GM21526 (cell line): Measurements from ENCODE around the gene IFTAP.
"Not testable (repeated sequence)": the region's sequence is repeated elsewhere in the genome, so short reads cannot be mapped to it uniquely, and the experiment has no call there.

Experiments used
- ATAC-seq: cut with Tn5 transposase; IDR thresholded peaks from one replicate; pipeline ENCODE4 v1.9.1; 2021; ENCODE audit warnings: moderate library complexity; ENCODE audit not compliant: unreplicated experiment, low FRiP score

The IFTAP gene

DNA sequence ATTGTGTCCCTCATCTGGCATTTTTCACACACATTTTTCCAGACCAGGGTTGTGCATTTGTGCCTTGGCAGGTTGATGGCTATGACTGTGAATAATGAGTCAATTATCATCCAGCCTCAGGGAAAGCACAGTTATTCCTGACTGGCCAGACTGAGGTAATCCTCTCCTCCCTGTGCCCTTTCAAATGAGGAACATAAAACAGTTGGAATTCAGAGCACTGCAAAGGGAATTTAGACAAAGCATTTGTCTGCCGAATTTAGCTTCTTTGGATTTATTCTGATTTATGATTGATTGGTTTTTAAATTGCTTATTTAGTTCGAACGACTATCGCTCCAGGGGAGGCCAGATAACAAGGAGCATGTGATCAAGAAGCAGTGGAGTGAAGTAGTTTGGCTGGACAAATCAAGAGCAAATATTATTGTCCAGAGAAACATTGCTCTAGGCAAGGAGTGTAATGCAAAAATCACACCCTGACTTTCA is 34.5 kb downstream of the IFTAP start:
- no peak for ATAC-seq

DNA sequence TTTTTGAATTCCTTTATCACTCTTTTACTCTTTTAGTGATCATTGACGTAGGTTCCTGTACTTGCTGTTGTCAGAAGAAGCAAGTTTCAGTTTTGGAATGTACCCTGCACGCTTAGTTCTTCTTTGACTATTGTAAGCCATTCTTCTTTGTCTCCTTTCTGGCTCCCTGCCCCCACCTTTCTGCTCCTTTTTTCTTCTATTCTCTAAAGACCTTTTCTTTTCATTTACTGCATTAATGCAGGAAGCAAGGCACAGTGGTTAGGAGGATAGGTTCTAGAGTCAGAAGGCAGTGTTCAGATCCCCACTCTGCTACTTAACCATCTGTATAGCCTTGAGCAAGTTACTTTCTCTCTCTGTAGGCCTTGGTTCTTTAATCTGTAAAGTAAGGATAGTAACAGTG is 37.5 kb downstream of the IFTAP start:
- ATAC-seq: peak; percentile 95

DNA sequence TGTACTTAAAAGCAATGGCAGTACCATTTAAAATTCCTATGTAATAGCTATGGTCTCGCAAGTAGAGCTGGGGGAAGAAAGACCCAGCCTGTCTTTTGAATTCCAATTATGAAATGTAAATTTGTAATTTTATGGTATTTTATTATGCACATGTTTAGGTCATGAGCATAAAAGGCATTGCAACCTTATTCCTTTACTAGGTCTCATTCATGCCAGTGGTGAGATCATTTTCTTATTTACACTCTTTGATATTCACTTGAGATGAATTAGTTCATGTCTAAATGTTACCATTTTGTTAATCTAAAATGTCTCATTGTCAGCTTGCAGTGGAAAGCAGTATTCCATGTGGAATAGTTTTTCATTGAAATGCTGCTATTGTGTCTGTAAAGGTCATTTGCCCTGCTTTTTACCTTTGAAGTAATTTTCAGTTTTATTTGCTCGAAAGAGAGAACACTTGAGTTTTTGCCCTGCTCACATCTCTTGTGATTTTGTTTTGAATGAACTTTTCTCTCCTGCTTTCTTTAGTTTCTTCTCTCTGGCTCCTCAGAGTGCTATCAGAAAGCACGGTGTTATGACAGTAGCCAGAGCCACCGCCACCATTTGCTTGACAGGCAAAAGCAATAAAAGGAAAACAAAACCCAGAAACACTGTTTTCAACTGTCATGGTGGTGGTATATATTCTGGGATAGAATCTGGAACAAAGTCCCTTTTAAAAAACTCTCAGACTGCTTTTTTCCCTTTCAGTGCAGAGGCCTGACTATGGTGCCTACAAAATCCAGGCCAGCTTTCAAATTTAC is 41.0 kb downstream of the IFTAP start:
- ATAC-seq: no peak

DNA sequence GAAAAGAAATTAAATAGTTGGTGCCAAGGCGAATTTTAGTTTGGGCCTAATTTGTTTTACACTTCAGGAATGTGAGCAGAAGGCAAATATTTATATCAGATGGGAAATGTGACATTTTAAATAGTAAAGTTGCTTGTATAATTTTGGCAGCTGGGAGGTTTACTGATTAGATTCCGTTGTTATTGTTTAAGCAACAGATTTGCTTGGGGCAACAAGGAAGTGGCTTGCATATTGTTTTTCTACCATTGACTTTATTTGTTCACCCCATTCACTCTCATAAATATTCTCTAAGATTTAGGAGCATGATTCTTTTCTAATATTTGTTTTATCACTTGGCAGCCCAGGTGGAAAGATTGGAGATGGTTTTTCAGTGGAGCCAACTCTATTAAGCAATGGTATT is 44.3 kb downstream of the IFTAP start:
- ATAC-seq: no peak

DNA sequence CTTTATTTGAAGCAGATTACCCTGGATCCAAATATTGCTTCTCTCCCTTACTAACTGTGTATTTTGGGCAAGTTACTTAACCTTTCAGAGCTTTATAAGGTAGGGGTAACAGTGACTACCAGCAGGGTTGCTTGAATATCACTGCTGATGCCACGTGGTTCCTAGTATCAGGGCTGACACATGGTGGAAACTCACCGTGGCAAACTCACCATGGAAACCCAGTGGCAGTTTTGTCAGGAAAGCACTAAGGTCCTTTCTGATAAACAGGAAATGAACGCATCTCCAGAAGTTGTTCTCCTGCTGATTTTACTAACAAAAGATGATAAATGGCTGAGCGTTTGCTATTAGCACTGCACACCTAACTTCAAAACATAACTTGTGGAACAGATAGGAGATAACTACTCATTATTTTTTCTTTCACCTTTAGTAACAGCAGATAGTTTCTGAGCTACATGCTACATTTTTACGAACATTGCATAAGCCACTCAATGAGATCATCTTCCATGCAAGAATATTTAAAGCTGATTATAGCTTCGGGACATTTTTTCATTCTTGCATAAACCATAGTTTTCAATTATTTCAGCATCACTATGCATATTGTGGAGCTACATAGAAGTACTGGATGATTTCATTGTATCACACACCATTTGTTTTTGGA is 63.4 kb downstream of the IFTAP start:
- no peak for ATAC-seq

DNA sequence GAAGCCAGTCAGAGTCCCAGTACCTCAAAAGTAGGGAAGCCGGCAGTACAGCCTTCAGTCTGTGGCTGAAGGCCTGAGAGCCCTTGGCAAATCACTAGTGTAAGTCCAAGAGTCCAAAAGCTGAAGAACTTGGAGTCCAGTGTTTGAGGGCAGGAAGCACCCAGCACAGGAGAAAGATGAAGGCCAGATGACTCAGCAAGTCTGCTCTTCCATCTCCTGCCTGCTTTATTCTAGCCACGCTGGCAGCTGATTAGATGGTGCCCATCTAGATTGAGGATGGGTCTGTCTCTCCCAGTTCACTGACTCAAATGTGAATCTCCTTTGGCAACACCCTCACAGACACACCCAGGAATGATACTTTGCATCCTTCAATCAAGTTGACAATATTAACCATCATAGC is 67.1 kb downstream of the IFTAP start:
- not testable (repeated sequence) for ATAC-seq

DNA sequence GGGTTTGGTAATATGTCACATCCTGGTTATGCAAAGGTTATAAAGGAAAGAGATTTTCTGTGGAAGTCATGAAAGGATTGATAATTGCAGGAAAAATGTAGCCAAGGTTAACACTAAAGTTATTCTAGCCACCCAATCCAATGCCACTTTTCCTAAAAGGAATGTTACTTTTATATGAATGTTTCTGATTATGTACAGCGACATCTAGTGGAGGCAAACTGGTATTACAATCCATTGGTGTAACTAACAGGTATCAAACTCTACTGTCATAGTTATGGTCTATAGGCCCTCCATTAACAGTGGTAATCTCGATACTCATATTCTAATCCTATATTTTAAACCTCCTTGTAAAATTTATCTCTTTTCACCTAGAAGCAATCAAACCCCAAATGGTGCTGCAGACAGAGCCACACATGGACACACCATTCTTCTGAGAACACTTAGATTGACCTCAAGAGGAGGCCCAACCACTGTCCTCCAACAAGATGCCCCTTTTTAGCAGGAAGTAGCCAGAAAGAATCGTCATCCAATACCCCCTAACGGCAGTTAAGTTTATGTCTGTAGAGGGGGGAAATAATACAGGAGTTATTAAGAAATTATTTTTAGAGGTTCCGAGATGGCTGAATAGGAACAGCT is 78.6 kb downstream of the IFTAP start:
- ATAC-seq: no peak

DNA sequence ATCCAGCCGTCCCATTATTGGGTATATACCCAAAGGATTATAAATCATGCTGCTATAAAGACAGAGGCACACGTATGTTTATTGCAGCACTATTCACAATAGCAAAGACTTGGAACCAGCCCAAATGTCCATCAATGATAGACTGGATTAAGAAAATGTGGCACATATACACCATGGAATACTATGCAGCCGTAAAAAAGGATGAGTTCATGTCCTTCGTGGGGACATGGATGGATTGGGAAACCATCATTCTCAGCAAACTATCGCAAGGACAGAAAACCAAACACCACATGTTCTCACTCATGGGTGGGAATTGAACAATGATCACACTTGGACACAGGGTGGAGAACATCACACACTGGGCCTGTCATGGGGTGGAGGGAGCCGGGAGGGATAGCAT is 85.2 kb downstream of the IFTAP start:
- not testable (repeated sequence) for ATAC-seq

DNA sequence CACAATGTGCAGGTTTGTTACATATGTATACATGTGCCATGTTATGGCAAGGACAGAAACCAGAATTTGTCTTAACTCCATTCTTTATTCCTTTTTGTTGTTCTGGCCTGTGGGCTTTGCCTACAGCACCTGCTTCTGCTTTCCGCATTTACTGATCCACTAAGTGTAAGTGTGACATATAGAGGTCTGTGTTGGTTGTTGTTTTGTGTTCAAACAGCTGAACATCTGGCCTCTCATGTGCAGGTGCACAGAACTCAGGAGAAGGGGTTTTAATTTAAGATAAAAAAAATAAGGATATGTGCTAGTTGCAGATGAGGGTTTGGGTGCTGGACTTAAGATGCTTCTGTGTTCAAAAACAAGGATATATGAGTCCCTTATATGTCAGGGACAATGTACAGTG is 89.5 kb downstream of the IFTAP start:
- ATAC-seq: no peak

DNA sequence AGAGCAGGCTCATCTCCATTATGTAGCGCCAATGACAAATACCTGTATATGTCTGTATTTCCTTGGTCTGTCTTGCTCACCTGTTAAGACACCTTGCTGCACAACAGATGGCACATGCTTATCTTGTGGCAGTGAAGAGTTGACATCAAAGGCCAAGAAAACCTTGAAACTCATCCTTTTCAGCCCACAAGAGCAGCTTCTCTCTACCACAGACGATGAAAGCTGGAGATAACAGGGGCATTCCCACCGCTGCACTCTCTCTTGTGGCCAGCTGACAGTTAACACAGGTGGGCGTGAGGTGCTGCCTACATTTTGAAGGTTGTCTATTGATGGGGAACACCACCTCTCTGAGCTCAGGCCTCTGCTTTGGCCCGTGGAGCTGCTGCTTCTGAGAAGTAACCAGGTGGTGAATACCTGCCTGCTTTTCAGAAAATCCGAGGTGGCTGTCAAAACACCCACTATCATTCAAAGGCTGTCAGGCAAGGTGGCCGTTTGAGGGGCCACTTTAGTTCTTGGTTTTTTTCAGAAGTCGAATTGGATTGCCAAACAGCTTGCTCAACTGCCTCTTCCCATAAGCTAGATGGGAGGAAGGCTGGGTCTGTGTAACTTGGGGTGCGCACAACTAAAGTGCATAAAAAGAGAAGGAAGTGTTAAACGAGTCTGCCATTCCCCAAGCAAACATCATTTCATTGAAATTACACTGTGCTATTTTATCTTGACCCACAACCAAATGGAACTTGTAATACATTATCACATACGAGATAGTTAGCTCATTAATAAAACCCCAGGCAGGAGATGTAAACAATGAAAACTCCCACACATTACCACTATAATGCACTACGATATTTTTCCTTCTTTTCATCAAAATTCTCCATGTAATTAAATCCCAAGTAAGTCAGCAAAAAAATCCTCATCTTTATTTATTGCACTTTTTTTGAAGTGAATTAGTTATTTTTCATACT is 90.8 kb downstream of the IFTAP start:
- ATAC-seq: no peak

DNA sequence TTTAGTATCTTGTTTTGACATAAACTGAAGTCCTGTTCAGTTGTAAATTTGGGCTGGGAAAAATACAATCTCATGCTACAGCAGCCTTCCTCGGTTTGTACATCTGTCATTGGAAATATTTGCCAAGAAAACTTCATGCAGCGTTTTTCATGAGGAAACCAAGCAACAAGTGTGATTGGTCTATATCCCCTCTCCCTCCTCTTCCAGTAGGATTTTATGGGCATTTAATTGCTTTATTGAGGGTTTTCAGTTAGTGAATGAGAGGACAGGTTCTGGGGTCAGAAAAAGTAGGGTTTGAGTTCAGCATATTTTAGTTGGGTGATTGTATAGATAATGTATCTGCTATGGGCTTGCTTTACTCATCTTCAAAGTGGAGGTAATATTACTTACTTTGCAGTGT is 93.8 kb downstream of the IFTAP start:
- no peak for ATAC-seq

DNA sequence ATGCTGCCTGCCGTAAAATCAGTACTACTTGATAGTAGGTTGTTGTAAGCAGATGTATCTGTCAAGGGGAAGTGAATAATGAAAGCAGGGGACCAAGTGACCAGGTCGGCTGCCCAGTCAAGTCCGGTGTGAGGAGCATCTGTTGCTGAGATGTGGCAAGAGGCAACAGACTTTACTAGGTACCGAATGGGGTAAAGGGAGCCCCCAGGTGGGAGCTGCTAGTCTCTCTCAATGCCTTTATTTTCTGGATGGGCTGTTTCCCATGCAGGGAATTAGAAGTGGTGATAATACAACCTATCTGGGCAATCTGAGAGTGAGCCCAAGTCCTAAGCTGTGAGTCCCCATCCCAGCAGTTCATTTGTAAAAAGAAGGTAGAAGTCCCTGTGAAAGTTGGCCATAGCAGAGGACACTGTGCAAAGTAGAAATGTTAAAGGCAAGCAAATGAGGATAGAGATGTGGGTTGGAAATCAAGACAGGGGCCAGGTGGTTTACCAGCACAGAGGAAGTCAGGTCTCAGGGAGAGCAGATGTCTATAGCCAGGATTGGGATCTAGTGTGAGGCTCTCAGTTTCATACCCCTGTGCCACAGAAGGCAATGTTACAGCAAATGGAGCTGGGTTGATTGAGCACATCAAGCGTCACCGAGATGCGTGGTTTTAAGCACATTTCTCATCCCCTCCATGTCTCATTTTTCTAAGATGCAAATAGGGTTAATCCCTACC is 94.4 kb downstream of the IFTAP start:
- no peak for ATAC-seq

DNA sequence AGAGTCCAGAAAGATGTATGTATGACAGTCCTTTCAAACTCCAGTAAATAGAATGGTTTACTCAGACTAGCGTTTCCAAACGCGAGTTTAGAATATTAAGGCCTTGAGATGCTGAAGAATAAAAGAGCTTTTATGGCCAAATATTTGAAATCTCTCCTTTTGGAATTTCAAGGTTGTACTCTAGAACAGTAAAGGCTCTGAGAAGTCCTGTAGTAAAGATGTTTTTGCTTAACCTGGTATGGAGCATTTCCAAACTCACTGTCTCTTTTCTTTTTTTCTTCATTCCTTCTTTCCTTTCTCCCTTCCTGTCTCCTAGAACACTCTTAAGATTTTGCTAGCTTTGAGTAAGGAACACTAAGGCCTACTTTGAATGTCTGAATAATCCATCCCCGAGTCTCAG is 95.1 kb downstream of the IFTAP start:
- ATAC-seq: no peak

DNA sequence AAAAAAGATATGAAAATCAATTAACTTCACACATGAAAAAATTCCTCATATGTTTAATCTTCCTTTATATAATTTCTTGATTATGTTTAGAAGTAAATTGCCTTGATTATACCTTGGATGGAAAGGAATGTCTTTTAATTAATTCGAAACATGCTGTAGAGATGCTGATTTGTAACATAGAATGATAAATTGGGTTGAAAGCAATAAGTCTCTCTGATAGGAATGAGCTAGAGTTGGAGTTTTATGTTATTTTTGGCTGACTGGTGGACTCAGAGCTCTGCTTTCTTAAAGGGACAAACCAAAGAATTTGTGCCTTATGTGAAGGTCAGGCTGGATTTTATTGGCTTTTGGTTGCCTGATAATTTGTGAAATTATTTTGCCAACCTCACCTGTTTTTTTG is 98.4 kb downstream of the IFTAP start:
- no peak for ATAC-seq

DNA sequence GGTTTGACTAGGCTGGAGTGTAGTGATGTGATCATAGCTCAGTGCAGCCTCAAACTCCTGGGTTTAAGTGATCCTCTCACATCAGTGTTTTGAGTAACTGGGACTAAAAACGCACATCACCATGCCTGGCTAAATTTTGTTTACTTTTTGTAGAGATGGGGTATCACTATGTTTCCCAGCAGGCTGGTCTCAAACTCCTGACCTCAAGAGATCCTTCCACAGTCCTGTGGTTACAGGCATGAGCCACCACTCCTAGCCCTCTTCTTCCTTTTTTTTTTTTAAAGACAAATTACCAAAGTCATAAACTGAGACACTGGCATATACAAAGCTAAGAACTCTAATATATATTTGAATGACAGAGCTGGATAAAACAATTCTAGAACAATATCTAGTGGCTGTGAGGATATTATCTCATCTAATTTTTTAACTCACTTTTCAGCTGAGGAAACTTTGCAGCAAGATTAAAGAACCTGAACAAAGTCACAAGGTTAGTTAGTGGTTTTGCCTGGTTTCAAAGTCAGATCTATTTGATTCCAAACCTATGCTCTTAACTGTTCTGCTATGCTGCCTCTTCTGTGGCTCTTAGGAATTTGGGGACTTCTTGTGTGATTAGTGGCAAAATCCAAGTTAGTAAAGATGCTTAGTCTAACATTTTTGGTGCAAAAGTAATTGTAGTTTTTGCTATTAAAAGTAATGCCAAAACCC is 99.0 kb downstream of the IFTAP start:
- ATAC-seq: no peak

DNA sequence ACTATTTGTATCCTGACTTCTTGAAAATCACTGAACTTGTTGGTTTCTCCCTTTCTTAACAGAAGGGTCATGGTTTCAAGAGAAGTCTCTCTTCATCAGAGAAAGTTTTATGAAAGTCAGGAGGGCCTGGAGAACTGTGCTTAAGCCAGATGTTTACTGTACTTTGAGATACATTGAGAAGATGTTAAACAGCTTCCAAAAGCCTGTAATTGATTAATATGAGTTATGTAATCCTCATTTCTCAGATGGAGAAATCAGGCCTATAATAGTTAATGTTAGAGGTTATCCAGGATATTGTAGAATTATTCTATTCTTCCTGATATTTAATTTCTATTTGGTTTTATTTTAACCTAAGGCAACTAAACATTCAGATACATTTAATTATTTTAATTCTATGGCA is 100.8 kb downstream of the IFTAP start:
- ATAC-seq: no peak

DNA sequence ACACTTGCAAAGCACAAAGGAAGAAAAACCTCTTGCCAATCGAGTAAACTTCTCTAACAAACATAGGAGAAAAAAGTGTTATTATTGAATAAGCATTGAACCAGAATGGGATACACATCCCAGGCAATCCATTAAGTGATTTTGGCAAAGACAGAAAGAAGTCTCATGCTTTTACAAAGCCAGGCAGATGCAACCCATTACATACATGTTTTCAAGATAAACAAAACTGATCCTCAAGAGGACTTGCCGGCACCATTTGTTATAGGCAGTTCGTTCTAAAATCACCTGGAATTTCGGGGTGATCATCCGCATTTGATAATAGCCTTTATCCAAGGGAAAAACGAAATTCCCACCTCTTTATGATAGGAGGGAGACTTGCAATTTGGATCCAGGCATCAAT is 101.3 kb downstream of the IFTAP start:
- no peak for ATAC-seq

DNA sequence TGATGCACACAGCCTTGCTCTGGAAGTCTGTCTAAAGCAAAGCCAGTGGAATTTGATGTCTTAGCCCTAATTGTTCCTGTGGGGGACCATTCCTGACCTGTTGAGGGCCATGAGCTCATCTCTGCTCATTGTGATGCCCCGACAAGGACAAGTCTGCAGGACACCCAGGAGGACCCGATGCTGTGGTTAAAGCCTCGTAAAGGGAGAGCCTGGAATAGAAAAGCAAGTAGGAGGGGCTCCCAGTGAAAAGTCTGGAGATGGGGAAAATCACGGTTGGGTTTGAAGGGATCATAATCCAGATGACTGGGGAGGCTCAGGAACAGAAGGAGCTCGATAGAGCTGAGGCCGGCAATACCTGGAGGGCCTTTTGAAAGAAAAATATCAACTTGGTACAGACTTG is 102.2 kb downstream of the IFTAP start:
- ATAC-seq: no peak

DNA sequence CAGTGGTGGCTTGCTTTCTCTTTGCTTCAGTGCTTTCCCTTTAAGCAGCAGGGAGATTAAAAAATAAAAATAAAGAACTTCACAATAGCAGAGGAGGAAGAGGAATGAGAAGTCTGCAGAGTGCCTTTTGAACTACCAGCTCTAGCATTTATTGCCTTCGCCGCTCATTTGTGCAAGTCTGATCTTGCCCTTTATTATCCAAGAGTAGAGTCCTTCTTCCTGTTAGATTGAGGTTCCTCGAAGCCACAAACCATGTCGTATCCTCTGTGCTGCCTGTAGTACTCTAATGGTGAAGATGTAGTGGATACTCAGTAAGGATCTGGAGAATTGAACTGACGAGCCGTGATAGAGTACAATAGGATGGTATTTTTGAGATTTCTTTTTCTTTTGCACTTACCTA is 105.0 kb downstream of the IFTAP start:
- ATAC-seq: no peak
